Stomach (tissue), 4 donors: Measurements from ENCODE around the gene CAB39L.

Source experiments
- EP300 ChIP-seq: sonication (generic); formaldehyde crosslinking; IDR thresholded peaks from one replicate; pipeline ENCODE4 v1.6.1; 2017; ENCODE audit warnings: antibody characterized with exemption
- POLR2A ChIP-seq, 4 donors: fragments of 450-650 bp; IDR thresholded peaks; one replicate each; pipeline ENCODE4 v1.6.1; 2016; ENCODE audit warnings: antibody characterized with exemption in 4 of 4, control low read depth in 2 of 4, mild to moderate bottlenecking in 1 of 4, moderate library complexity in 1 of 4
- POLR2AphosphoS5 ChIP-seq, 3 donors: sonication (generic); formaldehyde crosslinking; IDR thresholded peaks; one replicate each; pipeline ENCODE4 v1.6.1; 2016; ENCODE audit warnings: antibody characterized with exemption in 3 of 3
- TF ChIP-seq, protein P1 (sequence below), 7 experiments: fragments of 450-650 bp in 4 of 7; fragments of 200-600 bp in 3 of 7; sonication (generic) in 3 of 7; IDR thresholded peaks; one replicate each; pipeline ENCODE4 v1.5.1; 2016 to 2019; ENCODE audit warnings: antibody characterized with exemption in 7 of 7, control low read depth in 2 of 7, mild to moderate bottlenecking in 1 of 7

DNA sequence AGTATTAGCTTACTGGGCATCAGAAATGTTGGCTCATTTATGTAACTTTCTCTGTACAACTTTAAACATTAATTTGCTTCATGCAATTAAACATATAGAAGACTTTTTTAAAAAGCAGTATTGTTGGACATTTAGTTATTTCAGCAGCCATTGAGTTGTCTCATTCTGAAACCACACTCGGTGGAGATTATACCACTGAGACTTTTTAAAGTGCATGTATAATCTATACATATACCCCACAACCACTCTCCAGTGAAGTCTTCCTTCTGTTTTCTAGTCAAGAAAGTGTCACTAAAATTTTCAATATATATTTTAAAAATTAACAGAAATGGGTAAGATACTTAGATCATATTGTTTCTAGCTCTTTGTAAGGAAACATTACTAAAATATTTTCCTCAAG is 15.7 kb upstream of the CAB39L start:
- TF ChIP-seq, protein P1, sequence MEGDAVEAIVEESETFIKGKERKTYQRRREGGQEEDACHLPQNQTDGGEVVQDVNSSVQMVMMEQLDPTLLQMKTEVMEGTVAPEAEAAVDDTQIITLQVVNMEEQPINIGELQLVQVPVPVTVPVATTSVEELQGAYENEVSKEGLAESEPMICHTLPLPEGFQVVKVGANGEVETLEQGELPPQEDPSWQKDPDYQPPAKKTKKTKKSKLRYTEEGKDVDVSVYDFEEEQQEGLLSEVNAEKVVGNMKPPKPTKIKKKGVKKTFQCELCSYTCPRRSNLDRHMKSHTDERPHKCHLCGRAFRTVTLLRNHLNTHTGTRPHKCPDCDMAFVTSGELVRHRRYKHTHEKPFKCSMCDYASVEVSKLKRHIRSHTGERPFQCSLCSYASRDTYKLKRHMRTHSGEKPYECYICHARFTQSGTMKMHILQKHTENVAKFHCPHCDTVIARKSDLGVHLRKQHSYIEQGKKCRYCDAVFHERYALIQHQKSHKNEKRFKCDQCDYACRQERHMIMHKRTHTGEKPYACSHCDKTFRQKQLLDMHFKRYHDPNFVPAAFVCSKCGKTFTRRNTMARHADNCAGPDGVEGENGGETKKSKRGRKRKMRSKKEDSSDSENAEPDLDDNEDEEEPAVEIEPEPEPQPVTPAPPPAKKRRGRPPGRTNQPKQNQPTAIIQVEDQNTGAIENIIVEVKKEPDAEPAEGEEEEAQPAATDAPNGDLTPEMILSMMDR (IDR thresholded peaks at IDR 0.05), result no peak
- no peak for TF ChIP-seq POLR2AphosphoS5 (IDR thresholded peaks at IDR 0.05)
- TF ChIP-seq POLR2A (IDR thresholded peaks at IDR 0.05), result no peak
- TF ChIP-seq EP300, result no peak
